HUES48 (cell line): ENCODE measurements around the gene LMBRD2.
"Not testable (repeated sequence)": the region's sequence is repeated elsewhere in the genome, so short reads cannot be mapped to it uniquely, and the experiment has no call there.

Experiments used
- H3K27ac ChIP-seq: one replicate; pipeline ENCODE4 v1.7.0; 2013; ENCODE audit warnings: low read depth, low read length, inconsistent platforms
- H3K27me3 ChIP-seq: 2 replicates; pipeline ENCODE4 v1.6.1; 2013; ENCODE audit warnings: mild to moderate bottlenecking, low read length; ENCODE audit not compliant: control insufficient read depth, insufficient read depth
- H3K36me3 ChIP-seq: 2 replicates; pipeline ENCODE4 v1.6.1; 2013; ENCODE audit warnings: low read length; ENCODE audit not compliant: control insufficient read depth, insufficient read depth
- H3K4me1 ChIP-seq: 2 replicates; pipeline ENCODE4 v1.6.1; 2013; ENCODE audit warnings: mild to moderate bottlenecking, low read length; ENCODE audit not compliant: control insufficient read depth, insufficient read depth
- H3K4me3 ChIP-seq: 2 replicates; pipeline ENCODE4 v1.5.1; 2013; ENCODE audit warnings: mild to moderate bottlenecking, low read depth, low read length
- H3K9ac ChIP-seq: 2 replicates; pipeline ENCODE4 v1.6.1; 2013; ENCODE audit warnings: mild to moderate bottlenecking, low read depth, low read length, moderate library complexity
- H3K9me3 ChIP-seq: 2 replicates; pipeline ENCODE4 v1.6.1; 2013; ENCODE audit warnings: low read length; ENCODE audit not compliant: control insufficient read depth, insufficient read depth

The LMBRD2 gene

DNA sequence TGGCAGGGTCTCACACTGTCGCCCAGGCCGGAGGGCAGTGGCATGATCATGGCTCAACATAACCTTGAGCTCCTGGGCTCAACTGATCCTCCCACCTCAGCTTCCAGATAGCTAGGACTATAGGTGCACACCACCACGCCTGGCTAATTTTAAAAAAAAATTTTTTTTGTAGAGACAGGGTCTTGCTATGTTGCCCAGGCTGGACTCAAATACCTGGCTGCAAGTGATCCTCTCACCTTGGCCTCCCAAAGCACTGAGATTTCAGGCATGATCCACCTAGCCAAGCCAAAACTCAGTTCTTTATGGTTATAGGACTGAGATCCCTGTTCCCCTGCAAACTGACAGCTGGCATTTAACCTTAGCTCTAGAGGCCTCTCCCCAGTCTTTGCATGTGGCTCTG, 5.3 kb downstream of the LMBRD2 start:
- Histone ChIP-seq H3K27ac (no peak overlapping the region), H3K4me1 (peaks cover 8% of the 10 kb centered on the region), H3K9me3 (no peaks in the 10 kb centered on the region), H3K27me3 (no peaks in the 10 kb centered on the region), H3K4me3 (no peak overlapping the region), H3K9ac (no peak overlapping the region), H3K36me3 (no peaks in the 10 kb centered on the region)

DNA sequence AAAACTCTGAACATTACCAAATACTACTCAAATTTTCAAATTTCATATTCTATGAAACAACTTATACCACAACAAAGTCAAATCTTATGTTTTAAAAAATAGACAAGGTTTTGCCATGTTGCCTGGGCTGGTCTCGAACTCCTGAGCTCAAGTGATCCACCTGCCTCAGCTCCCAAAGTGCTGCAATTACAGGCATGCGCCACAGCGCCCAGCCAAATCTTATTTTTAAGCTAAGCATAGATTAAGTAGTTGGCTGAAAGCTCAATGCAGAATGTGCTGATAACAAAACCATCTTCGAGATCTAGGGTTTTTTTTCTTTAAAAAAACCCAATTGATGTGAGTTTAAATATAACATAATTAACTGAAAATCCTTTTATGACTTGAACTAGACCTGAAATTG, 6.4 kb downstream of the LMBRD2 start:
- H3K9ac ChIP-seq = no peak overlapping the region
- no peaks in the 10 kb centered on the region for H3K27me3 ChIP-seq
- H3K9me3 ChIP-seq = no peaks in the 10 kb centered on the region
- H3K27ac ChIP-seq = no peak overlapping the region
- H3K36me3 ChIP-seq = 0 out of 2 replicates have a peak, but pooled peaks cover 5% of the 10 kb centered on the region
- 0 out of 2 replicates have a peak, but pooled peaks cover 1% of the 10 kb centered on the region for H3K4me1 ChIP-seq
- H3K4me3 ChIP-seq = no peak overlapping the region

GRCh38 chr5:36138900-36139683, 12.6 kb downstream of the LMBRD2 start:
- H3K9ac ChIP-seq = no peak overlapping the region
- H3K36me3 ChIP-seq = 0 out of 2 replicates have a peak, but pooled peaks cover 5% of the 10 kb centered on the region
- H3K4me1 ChIP-seq = no peaks in the 10 kb centered on the region
- no peak overlapping the region for H3K27ac ChIP-seq
- H3K4me3 ChIP-seq = no peak overlapping the region
- H3K9me3 ChIP-seq = no peaks in the 10 kb centered on the region
- no peaks in the 10 kb centered on the region for H3K27me3 ChIP-seq

GRCh38 chr5:36136581-36136980, 15.1 kb downstream of the LMBRD2 start:
- Histone ChIP-seq H3K27me3 (no peaks in the 10 kb centered on the region), H3K4me3 (no peak overlapping the region), H3K36me3 (0 out of 2 replicates have a peak, but pooled peaks cover 5% of the 10 kb centered on the region), H3K27ac (no peak overlapping the region), H3K4me1 (no peaks in the 10 kb centered on the region), H3K9ac (no peak overlapping the region), H3K9me3 (no peaks in the 10 kb centered on the region)

DNA sequence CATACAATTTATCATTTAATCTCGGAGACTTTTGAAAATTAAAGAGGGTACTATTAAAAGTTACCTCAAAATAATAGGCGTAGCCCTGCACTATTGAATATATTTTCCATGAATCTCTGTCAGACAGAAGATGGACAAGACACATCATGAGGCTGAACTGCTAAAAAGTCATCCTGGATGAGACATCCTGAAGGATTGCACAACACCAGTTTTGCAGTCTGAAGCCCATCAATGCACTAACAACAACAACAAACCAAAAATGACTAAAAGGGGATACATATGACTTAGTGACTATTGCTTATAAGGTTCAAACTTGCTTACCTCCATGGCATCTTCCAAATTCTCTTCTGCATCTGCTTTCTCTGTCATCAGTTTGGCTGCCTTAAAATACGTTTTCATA, 15.7 kb downstream of the LMBRD2 start:
- Histone ChIP-seq H3K9me3 (no peaks in the 10 kb centered on the region), H3K4me3 (no peak overlapping the region), H3K36me3 (0 out of 2 replicates have a peak, but pooled peaks cover 4% of the 10 kb centered on the region), H3K4me1 (no peaks in the 10 kb centered on the region), H3K27ac (no peak overlapping the region), H3K9ac (no peak overlapping the region), H3K27me3 (no peaks in the 10 kb centered on the region)

DNA sequence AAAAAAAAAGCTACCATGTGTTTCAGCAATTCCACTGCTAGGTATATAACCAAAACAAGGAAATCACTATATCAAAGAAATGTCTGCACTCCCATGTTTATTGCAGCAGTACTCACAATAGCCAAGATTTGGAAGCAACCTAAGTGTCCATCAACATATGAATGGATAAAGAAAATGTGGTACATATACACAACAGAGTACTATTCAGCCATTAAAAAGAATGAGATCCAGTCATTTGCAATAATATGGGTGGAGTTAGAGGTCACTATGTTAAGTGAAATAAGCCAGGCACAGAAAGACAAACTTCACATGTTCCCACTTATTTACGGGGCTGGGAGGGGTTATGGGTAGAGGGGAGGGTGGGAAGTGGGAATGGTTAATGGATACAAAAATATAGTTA, 18.7 kb downstream of the LMBRD2 start:
- H3K4me3 ChIP-seq, H3K36me3 ChIP-seq, H3K9me3 ChIP-seq, H3K27me3 ChIP-seq, H3K9ac ChIP-seq, H3K4me1 ChIP-seq, H3K27ac ChIP-seq: not testable (repeated sequence)

DNA sequence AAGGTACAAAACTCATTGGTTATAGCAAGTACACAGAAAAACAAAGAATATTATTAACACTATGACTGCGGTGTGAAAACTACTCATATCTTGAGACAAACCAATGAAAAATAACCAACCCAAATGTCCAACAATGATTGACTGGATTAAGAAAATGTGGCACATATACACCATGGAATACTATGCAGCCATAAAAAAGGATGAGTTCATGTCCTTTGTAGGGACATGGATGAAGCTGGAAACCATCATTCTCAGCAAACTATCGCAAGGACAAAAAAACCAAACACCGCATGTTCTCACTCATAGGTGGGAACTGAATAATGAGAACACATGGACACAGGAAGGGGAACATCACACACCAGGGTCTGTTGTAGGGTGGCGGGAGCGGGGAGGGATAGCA, 22.0 kb downstream of the LMBRD2 start:
- H3K4me3 ChIP-seq, H3K4me1 ChIP-seq, H3K27me3 ChIP-seq, H3K9ac ChIP-seq, H3K36me3 ChIP-seq, H3K9me3 ChIP-seq, H3K27ac ChIP-seq: not testable (repeated sequence)

GRCh38 chr5:36128795-36129194, 22.9 kb downstream of the LMBRD2 start:
- no peaks in the 10 kb centered on the region for H3K9me3 ChIP-seq
- no peak overlapping the region for H3K9ac ChIP-seq
- no peak overlapping the region for H3K27ac ChIP-seq
- H3K4me3 ChIP-seq = no peak overlapping the region
- H3K27me3 ChIP-seq = no peaks in the 10 kb centered on the region
- no peaks in the 10 kb centered on the region for H3K4me1 ChIP-seq
- H3K36me3 ChIP-seq = no peaks in the 10 kb centered on the region

DNA sequence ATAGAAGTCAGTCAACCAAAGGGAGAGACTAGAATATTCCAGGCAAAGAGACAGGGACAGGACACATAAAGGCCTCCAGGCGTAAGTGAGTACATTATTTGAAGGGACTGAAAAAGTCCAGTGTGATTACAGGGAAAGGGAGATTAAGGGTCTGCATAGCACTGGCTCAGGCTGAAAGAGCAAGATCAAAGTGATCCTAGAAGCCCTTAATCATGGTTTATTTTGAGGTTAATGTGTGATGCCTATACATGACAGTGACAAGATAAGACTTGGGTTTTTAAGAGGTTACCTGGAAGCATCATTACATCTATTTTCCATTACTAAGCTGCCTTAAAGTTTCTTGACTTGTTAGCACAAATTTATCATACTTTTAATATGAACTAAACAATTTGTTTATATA, 25.8 kb downstream of the LMBRD2 start:
- Histone ChIP-seq H3K36me3 (0 out of 2 replicates have a peak, but pooled peaks cover 2% of the 10 kb centered on the region), H3K9ac (no peak overlapping the region), H3K9me3 (no peaks in the 10 kb centered on the region), H3K27ac (no peak overlapping the region), H3K4me1 (no peaks in the 10 kb centered on the region), H3K27me3 (no peaks in the 10 kb centered on the region), H3K4me3 (no peak overlapping the region)

DNA sequence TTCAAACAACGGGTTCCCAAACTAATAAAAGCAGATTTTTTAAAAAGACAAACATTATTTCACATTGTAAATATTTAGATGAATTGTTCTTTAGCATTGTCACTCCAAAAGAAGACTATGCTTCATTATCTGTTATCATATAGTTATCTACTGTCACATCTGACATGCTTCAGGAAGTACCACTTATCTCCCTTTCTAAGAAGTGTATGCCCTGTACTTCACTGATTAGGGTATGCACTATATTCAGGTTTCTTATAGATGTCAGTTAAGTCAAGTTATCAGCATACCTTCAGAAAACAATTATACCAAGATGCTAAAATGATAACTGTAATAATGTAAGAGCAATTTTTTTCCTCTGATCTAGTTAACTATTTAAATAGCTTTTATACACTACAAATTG, 40.4 kb downstream of the LMBRD2 start:
- H3K4me1 ChIP-seq = no peaks in the 10 kb centered on the region
- no peak overlapping the region for H3K9ac ChIP-seq
- H3K36me3 ChIP-seq = peaks cover 6% of the 10 kb centered on the region; the same call in 1 of the 2 replicates
- H3K4me3 ChIP-seq = no peak overlapping the region
- no peaks in the 10 kb centered on the region for H3K27me3 ChIP-seq
- no peaks in the 10 kb centered on the region for H3K9me3 ChIP-seq
- H3K27ac ChIP-seq = no peak overlapping the region

- Histone ChIP-seq H3K27me3 (no peaks in the 10 kb centered on the region), H3K9me3 (no peaks in the 10 kb centered on the region), H3K4me1 (no peaks in the 10 kb centered on the region), H3K27ac (no peak overlapping the region), H3K4me3 (no peak overlapping the region), H3K36me3 (peaks cover 6% of the 10 kb centered on the region; the same call in 1 of the 2 replicates), H3K9ac (no peak overlapping the region)
Measured at GRCh38 chr5:36108758-36109460, 42.8 kb downstream of the LMBRD2 start.
